Upper lobe of left lung (tissue), 6 donors: ENCODE measurements around the gene SKA1. TPM values are rescaled to one million over a fixed set of nuclear protein-coding genes. Genes with fewer than 3 reads are reported as not detected.
"Not testable (repeated sequence)": the region's sequence is repeated elsewhere in the genome, so short reads cannot be mapped to it uniquely, and the experiment has no call there.

Experiments used
- ATAC-seq, 2 donors: fragments of 200-7000 bp; cut with Tn5 transposase; one replicate each; pipeline ENCODE4 v1.9.1; 2022; ENCODE audit warnings: mild to moderate bottlenecking in 2 of 2, moderate library complexity in 2 of 2; ENCODE audit not compliant: low FRiP score in 2 of 2
- DNase-seq, 2 donors: peaks; one replicate each; pipeline ENCODE4 v3.0.0-alpha.2; 2019 to 2020
- H3K27ac ChIP-seq, 4 donors: fragments of 200-600 bp; sonication (generic); one replicate each; pipeline ENCODE4 v1.5.1; 2016 to 2019
- H3K27me3 ChIP-seq, 4 donors: fragments of 200-600 bp; sonication (generic); one replicate each; pipeline ENCODE4 v1.5.1; 2017 to 2019
- H3K36me3 ChIP-seq, 4 donors: fragments of 200-600 bp; sonication (generic); one replicate each; pipeline ENCODE4 v1.5.1; 2016 to 2019
- H3K4me1 ChIP-seq, 4 donors: fragments of 200-600 bp; sonication (generic); one replicate each; pipeline ENCODE4 v1.5.1; 2018 to 2019
- H3K4me3 ChIP-seq, 4 donors: fragments of 200-600 bp; sonication (generic); one replicate each; pipeline ENCODE4 v1.5.1; 2017 to 2019; ENCODE audit warnings: mild to moderate bottlenecking in 2 of 4, moderate library complexity in 1 of 4
- H3K9me3 ChIP-seq, 4 donors: fragments of 200-600 bp; sonication (generic); one replicate each; pipeline ENCODE4 v1.5.1; 2018 to 2019
- CTCF ChIP-seq, 6 experiments: fragments of 450-650 bp in 4 of 6; fragments of 200-600 bp in 2 of 6; sonication (generic) in 2 of 6; IDR thresholded peaks; one replicate each; pipeline ENCODE4 v1.5.1; 2016 to 2019; ENCODE audit warnings: antibody characterized with exemption in 6 of 6
- EP300 ChIP-seq, 4 donors: sonication (generic); formaldehyde crosslinking; IDR thresholded peaks; one replicate each; pipeline ENCODE4 v1.5.1; 2017; ENCODE audit warnings: antibody characterized with exemption in 4 of 4, control low read depth in 2 of 4
- POLR2A ChIP-seq, 4 donors: fragments of 450-650 bp; IDR thresholded peaks; one replicate each; pipeline ENCODE4 v1.5.1; 2016 to 2017; ENCODE audit warnings: antibody characterized with exemption in 4 of 4, mild to moderate bottlenecking in 2 of 4
- POLR2AphosphoS5 ChIP-seq, 2 donors: sonication (generic); formaldehyde crosslinking; IDR thresholded peaks; one replicate each; pipeline ENCODE4 v1.5.1; 2017; ENCODE audit warnings: antibody characterized with exemption in 2 of 2
- WGBS, 2 donors: methylation state at CpG; one replicate each; pipeline ENCODE4 v1.1.5; 2017 to 2018; 5-methylcytosine and 5-hydroxymethylcytosine counted together
- total RNA-seq, 6 donors: library from RNA; depleted of rRNA in 4 of 6; stranded (reverse); fragments of >200 nt in 4 of 6; gene quantifications; one replicate each; pipeline versions ENCODE4 v1.1.0 to v1.2.1, GENCODE V29; 2016 to 2021
- donor health status: DM: no; HTN: no; CAD: no; lungs with moderate emphysema.
- donor health status: DM: no; HTN: yes; CAD: no; lungs with severe emphysema.

Gene SKA1
- total RNA-seq, 6 donors from 2014 or later: 0.46 to 2.5 (median 1.1) TPM; not detected in 2

DNA sequence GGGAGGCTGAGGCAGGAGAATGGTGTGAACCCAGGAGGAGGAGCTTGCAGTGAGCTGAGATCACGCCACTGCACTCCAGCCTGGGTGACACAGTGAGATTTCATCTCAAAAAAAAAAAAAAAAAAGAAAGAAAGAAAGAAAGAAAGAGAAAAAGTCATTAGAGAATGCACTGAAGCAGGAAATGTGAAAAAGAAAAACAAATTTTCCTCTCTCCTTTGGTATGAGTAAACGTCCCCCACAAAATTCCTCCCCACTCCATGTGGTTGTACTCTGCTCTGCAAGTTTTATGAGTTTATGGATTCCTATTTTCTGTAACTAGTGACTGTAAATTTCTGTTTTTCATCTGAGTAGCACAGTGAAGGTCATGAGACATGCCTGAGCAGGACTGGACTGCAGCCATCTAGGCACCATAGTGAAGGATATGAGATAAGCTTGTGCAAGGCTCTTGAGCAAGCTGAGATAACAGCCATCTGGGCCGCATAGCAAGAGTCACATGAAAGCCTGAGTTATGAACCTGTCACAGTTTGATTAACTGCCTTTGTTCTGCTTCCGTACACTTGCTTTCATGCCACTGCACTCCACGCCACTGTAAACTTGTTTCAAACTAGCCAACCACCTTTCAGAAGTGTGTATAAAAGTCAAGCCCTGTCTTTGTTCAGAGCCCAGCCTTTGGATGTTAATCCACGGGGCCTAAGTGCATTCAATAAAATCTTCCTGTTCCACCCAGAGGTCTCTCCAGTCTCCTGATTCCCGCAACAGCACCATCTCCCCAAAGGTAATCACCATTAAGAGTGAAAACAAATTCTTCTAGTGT, 50.2 kb downstream of the SKA1 start:
- no peak overlapping the region for H3K27ac ChIP-seq
- ATAC-seq: peak in 1 of 2 donors; percentile 34

GRCh38 chr18:50427896-50428295, 53.0 kb downstream of the SKA1 start:
- H3K4me1 ChIP-seq: no peaks in the 10 kb centered on the region
- DNase-seq (no peak), ATAC-seq (no peak)
- H3K27me3 ChIP-seq: no peaks in the 10 kb centered on the region
- no peak for TF ChIP-seq CTCF (IDR thresholded peaks at IDR 0.05)
- no peak for TF ChIP-seq POLR2A (IDR thresholded peaks at IDR 0.05)
- no peak for TF ChIP-seq POLR2AphosphoS5 (IDR thresholded peaks at IDR 0.05)
- TF ChIP-seq EP300 (IDR thresholded peaks at IDR 0.05): no peak
- 64 to 71% methylated on average over 1 of the region's 1 CpG for WGBS, 2 donors
- no peaks in the 10 kb centered on the region for H3K36me3 ChIP-seq
- no peak overlapping the region for H3K4me3 ChIP-seq
- peaks cover 3 to 9% (median 4%) of the 10 kb centered on the region in 4 donors for H3K9me3 ChIP-seq
- H3K27ac ChIP-seq: no peak overlapping the region

More for the DNA sequence above, 50.2 kb downstream of the SKA1 start:
- Histone ChIP-seq H3K4me3 (no peak overlapping the region), H3K9me3 (peaks cover 3 to 9% (median 4%) of the 10 kb centered on the region in 4 donors), H3K36me3 (no peaks in the 10 kb centered on the region), H3K27me3 (no peaks in the 10 kb centered on the region), H3K4me1 (no peaks in the 10 kb centered on the region)
- peak in 1 of 2 donors; percentile 38 for DNase-seq
- 34% methylated on average over 7 of the region's 7 CpGs for WGBS, 2 donors
- TF ChIP-seq EP300 (IDR thresholded peaks at IDR 0.05) (no peak), POLR2A (IDR thresholded peaks at IDR 0.05) (no peak), CTCF (IDR thresholded peaks at IDR 0.05) (no peak), POLR2AphosphoS5 (IDR thresholded peaks at IDR 0.05) (no peak)

DNA sequence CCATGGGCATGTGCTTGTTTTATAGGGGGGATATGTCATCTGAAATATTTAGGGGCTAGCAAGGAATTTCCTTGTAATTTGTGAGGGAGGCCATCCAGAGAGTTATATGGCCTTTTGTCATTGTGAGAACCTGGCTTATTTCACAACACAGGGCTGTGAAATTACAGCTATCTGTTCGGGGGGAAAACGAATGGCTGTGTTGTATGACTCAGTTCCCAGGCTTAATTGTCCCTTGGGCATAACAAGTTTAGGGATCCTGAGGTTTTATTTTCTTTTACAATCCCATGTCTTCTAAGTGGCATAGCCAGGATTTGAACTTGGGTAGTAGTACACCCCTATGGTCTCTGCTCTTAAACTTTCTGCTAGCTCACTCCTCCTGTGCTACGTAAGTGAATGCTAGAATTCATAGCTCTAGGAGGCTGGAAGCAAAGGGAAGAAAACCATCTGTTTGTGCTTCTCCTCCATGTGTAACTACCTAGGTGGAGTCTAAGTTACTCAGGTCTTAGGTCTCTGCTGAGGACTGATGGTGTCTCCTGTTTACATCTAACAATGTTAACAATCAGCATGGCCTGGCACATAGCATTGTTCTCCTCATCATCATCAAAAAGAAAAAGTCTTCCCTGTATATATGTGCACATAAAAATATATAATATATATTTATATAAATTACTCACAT, 53.8 kb downstream of the SKA1 start:
- Histone ChIP-seq H3K27me3 (no peaks in the 10 kb centered on the region), H3K4me1 (no peaks in the 10 kb centered on the region), H3K27ac (no peak overlapping the region), H3K36me3 (no peaks in the 10 kb centered on the region), H3K9me3 (peaks cover 3 to 9% (median 4%) of the 10 kb centered on the region in 4 donors), H3K4me3 (no peak overlapping the region)
- 81 to 95% methylated on average over 3 of the region's 3 CpGs for WGBS, 2 donors
- no peak for TF ChIP-seq POLR2A (IDR thresholded peaks at IDR 0.05)
- ATAC-seq (no peak), DNase-seq (no peak)

DNA sequence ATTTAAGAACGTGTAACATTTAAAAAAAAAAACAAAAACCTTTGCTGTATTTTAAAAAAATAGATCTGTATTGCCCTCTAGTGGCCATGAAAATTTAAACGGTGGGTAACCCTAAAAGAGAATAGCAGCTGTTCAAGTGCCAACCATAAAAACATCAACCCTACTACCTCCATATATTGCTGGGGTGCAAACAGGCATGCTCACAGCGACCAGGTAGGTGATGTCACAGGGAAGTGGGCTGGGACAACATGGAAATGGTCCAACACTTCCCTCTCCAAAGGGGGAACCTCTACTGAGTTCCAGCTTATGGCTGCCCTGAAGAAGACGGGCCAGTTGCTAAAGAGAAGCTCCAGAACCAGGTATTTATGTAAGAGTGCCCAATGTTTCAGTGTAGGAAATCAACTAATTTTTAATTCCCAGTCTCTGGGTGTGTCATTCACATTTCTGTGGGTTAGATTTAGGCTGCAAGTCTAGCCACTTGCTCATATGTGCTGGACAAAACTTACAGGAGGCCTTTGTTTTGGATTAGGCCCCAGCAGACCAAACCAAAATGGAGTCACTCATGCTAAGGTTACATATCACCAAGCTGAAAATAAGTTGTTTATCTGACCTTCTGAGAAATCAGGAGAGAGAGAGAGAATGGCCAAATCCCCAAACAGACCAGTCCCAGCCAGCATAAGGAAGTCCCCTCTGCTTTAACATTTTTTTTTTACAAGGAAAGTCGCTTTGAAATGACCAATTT, 54.5 kb downstream of the SKA1 start:
- H3K27ac ChIP-seq: no peak overlapping the region
- no peak overlapping the region for H3K4me3 ChIP-seq
- DNase-seq: no peak
- no peaks in the 10 kb centered on the region for H3K4me1 ChIP-seq
- no peak for ATAC-seq
- peaks cover 3 to 9% (median 4%) of the 10 kb centered on the region in 4 donors for H3K9me3 ChIP-seq
- H3K36me3 ChIP-seq: no peaks in the 10 kb centered on the region
- 31 to 32% methylated on average over 5 of the region's 5 CpGs for WGBS, 2 donors
- TF ChIP-seq CTCF (IDR thresholded peaks at IDR 0.05) (peak in 2 of 6 experiments; percentile 32 to 41), POLR2AphosphoS5 (IDR thresholded peaks at IDR 0.05) (no peak), POLR2A (IDR thresholded peaks at IDR 0.05) (no peak), EP300 (IDR thresholded peaks at IDR 0.05) (no peak)
- no peaks in the 10 kb centered on the region for H3K27me3 ChIP-seq

- no peaks in the 10 kb centered on the region for H3K27me3 ChIP-seq
- no peak overlapping the region for H3K4me3 ChIP-seq
- TF ChIP-seq POLR2A (IDR thresholded peaks at IDR 0.05) (no peak), CTCF (IDR thresholded peaks at IDR 0.05) (no peak), POLR2AphosphoS5 (IDR thresholded peaks at IDR 0.05) (no peak), EP300 (IDR thresholded peaks at IDR 0.05) (no peak)
- H3K9me3 ChIP-seq: no peaks in the 10 kb centered on the region
- no peaks in the 10 kb centered on the region for H3K4me1 ChIP-seq
- H3K36me3 ChIP-seq: no peaks in the 10 kb centered on the region
- DNase-seq (no peak), ATAC-seq (no peak)
- 93 to 95% methylated on average over 3 of the region's 3 CpGs for WGBS, 2 donors
- H3K27ac ChIP-seq: no peak overlapping the region
Observed at GRCh38 chr18:50432915-50433314, 58.1 kb downstream of the SKA1 start.

- WGBS, 2 donors: 90 to 96% methylated on average over 1 of the region's 1 CpG
- DNase-seq, H3K27ac ChIP-seq, ATAC-seq, H3K4me3 ChIP-seq, H3K36me3 ChIP-seq, H3K9me3 ChIP-seq, H3K27me3 ChIP-seq, H3K4me1 ChIP-seq: not testable (repeated sequence)
Observed at GRCh38 chr18:50436742-50437141, 61.9 kb downstream of the SKA1 start.
